Measurements from ENCODE around the gene TNFRSF1B. TPM values are rescaled to one million over a fixed set of nuclear protein-coding genes. Genes with fewer than 3 reads are reported as not detected.

Gene TNFRSF1B
- polyA plus RNA-seq, 1 donor from 2014 or later = not detected

- Histone ChIP-seq H3K27ac (ENCODE audit: low read length) (no peak overlapping the region), H3F3A (ENCODE audit: insufficient read depth, low read length, poor library complexity, severe bottlenecking) (no peaks in the 10 kb centered on the region), H3K9me3 (ENCODE audit: low read length) (no peaks in the 10 kb centered on the region), H3K36me3 (ENCODE audit: insufficient read depth, low read length) (no peaks in the 10 kb centered on the region), H3K9ac (ENCODE audit: low read length) (no peak overlapping the region), H4K20me1 (ENCODE audit: insufficient read depth) (no peaks in the 10 kb centered on the region), H2AFZ (ENCODE audit: low read depth, low read length) (no peak overlapping the region), H3K27me3 (ENCODE audit: insufficient read depth, low read depth, low read length) (no peaks in the 10 kb centered on the region), H3K9me2 (ENCODE audit: insufficient read depth, low read length) (no peaks in the 10 kb centered on the region), H3K4me2 (ENCODE audit: low read length) (no peak overlapping the region), H3K79me2 (replicated peaks; ENCODE audit: insufficient read depth, low read length) (no peaks in the 10 kb centered on the region), H3K4me3 (ENCODE audit: low read length) (no peak overlapping the region)
- TF ChIP-seq SMC3 (conservative IDR thresholded peaks at IDR 0.05; ENCODE audit: poor library complexity) (no peak), CTCF (IDR thresholded peaks at IDR 0.05; ENCODE audit: poor library complexity, severe bottlenecking) (no peak), TAF1 (IDR thresholded peaks at IDR 0.05; ENCODE audit: low read depth) (no peak), EP300 (conservative IDR thresholded peaks at IDR 0.05; ENCODE audit: poor library complexity, severe bottlenecking) (no peak), REST (IDR thresholded peaks at IDR 0.05; ENCODE audit: borderline replicate concordance) (no peak), EZH2 (IDR thresholded peaks at IDR 0.05; ENCODE audit: borderline replicate concordance, insufficient read depth, low read length, poor library complexity, severe bottlenecking) (no peak), MXI1 (conservative IDR thresholded peaks at IDR 0.05; ENCODE audit: poor library complexity, severe bottlenecking) (no peak), RAD21 (conservative IDR thresholded peaks at IDR 0.05) (no peak), POLR2AphosphoS5 (IDR thresholded peaks at IDR 0.05) (no peak)
Measured at GRCh38 chr1:12123172-12123571, 43.6 kb upstream of the TNFRSF1B start.

GRCh38 chr1:12124693-12125421, 41.9 kb upstream of the TNFRSF1B start:
- no peak overlapping the region for H3K9ac ChIP-seq (ENCODE audit: low read length)
- H2AFZ ChIP-seq (ENCODE audit: low read depth, low read length) = no peak overlapping the region

More at GRCh38 chr1:12124693-12125421, 41.9 kb upstream of the TNFRSF1B start:
- H4K20me1 ChIP-seq (ENCODE audit: insufficient read depth) = no peaks in the 10 kb centered on the region
- no peaks in the 10 kb centered on the region for H3F3A ChIP-seq (ENCODE audit: insufficient read depth, low read length, poor library complexity, severe bottlenecking)
- TF ChIP-seq REST (IDR thresholded peaks at IDR 0.05; ENCODE audit: borderline replicate concordance) (no peak), MXI1 (conservative IDR thresholded peaks at IDR 0.05; ENCODE audit: poor library complexity, severe bottlenecking) (no peak), CTCF (IDR thresholded peaks at IDR 0.05; ENCODE audit: poor library complexity, severe bottlenecking) (peak; percentile 92), EP300 (conservative IDR thresholded peaks at IDR 0.05; ENCODE audit: poor library complexity, severe bottlenecking) (no peak), EZH2 (IDR thresholded peaks at IDR 0.05; ENCODE audit: borderline replicate concordance, insufficient read depth, low read length, poor library complexity, severe bottlenecking) (no peak), SMC3 (conservative IDR thresholded peaks at IDR 0.05; ENCODE audit: poor library complexity) (peak; percentile 93), RAD21 (conservative IDR thresholded peaks at IDR 0.05) (peak; percentile 91)
- no peak overlapping the region for H3K4me3 ChIP-seq (ENCODE audit: low read length)
- H3K27me3 ChIP-seq (ENCODE audit: insufficient read depth, low read depth, low read length) = no peaks in the 10 kb centered on the region
- H3K4me2 ChIP-seq (ENCODE audit: low read length) = no peak overlapping the region
- no peaks in the 10 kb centered on the region for H3K9me3 ChIP-seq (ENCODE audit: low read length)
- H3K36me3 ChIP-seq (ENCODE audit: insufficient read depth, low read length) = no peaks in the 10 kb centered on the region
- no peaks in the 10 kb centered on the region for H3K79me2 ChIP-seq (replicated peaks; ENCODE audit: insufficient read depth, low read length)
- no peaks in the 10 kb centered on the region for H3K9me2 ChIP-seq (ENCODE audit: insufficient read depth, low read length)
- no peak overlapping the region for H3K27ac ChIP-seq (ENCODE audit: low read length)

Measured in neural cell (in vitro differentiated cells).